Left lung (tissue), 10 donors: ENCODE results near the gene PRIMPOL. TPM values are rescaled to one million over a fixed set of nuclear protein-coding genes. Genes with fewer than 3 reads are reported as not detected.

Experiments
- ATAC-seq: fragments of 200-7000 bp; cut with Tn5 transposase; one replicate; pipeline ENCODE4 v1.9.1; 2020; ENCODE audit warnings: moderate library complexity
- DNase-seq, 4 donors: peaks; one replicate each; pipeline ENCODE4 v3.0.0-alpha.2; 2013 to 2020
- H3K27ac ChIP-seq, 2 donors: fragments of 200-600 bp; sonication (generic) in 1 of 2; one replicate each; pipeline versions ENCODE4 v1.5.0 to v1.8.0; 2020 to 2021
- H3K27me3 ChIP-seq, 2 donors: fragments of 200-600 bp; sonication (generic) in 1 of 2; one replicate each; pipeline versions ENCODE4 v1.5.0 to v1.8.0; 2020 to 2021
- H3K36me3 ChIP-seq, 2 donors: fragments of 200-600 bp; sonication (generic) in 1 of 2; one replicate each; pipeline versions ENCODE4 v1.5.0 to v1.8.0; 2020 to 2021
- H3K4me1 ChIP-seq, 2 donors: fragments of 200-600 bp; one replicate each; pipeline ENCODE4 v1.8.0; 2021
- H3K4me3 ChIP-seq, 2 donors: fragments of 200-600 bp; sonication (generic) in 1 of 2; one replicate each; pipeline versions ENCODE4 v1.5.0 to v1.8.0; 2020 to 2021; ENCODE audit warnings: mild to moderate bottlenecking in 1 of 2
- H3K9me3 ChIP-seq, 2 donors: fragments of 200-600 bp; sonication (generic) in 1 of 2; one replicate each; pipeline versions ENCODE4 v1.5.0 to v1.8.0; 2020 to 2021
- intact Hi-C, 2 donors: fragments of 100-400 bp; cut with DNase I; formaldehyde crosslinking; loops; one replicate each; pipeline versions ENCODE4 v1.11.2 to v1.14.2; 2022
- polyA plus RNA-seq, 6 donors: library from polyadenylated mRNA; unstranded; fragments of 120-200 nt; gene quantifications; one replicate each; pipeline ENCODE4 v1.2.1, GENCODE V29; 2013; ENCODE audit not compliant: insufficient read length in 6 of 6
- total RNA-seq, 2 donors: library from RNA; stranded (reverse); fragmentation: NEBNext Ultra II Directional; extraction: Animal tissue kit (Norgen Biotek cat#: 25700); gene quantifications; one replicate each; pipeline ENCODE4 v1.2.1, GENCODE V29; 2021
- TF ChIP-seq, protein P1 (sequence below), 2 donors: fragments of 200-600 bp; sonication (generic) in 1 of 2; IDR thresholded peaks; one replicate each; pipeline versions ENCODE4 v1.5.0 to v1.8.0; 2021; ENCODE audit warnings: antibody characterized with exemption in 2 of 2
- donor health status: DM: no; HTN: yes; CAD: no.
- donor health status: DM: no; HTN: no; CAD: no.

PRIMPOL gene
- total and polyA plus RNA-seq, 8 donors, result 11.8 to 49.1 (median 40.2) TPM

DNA sequence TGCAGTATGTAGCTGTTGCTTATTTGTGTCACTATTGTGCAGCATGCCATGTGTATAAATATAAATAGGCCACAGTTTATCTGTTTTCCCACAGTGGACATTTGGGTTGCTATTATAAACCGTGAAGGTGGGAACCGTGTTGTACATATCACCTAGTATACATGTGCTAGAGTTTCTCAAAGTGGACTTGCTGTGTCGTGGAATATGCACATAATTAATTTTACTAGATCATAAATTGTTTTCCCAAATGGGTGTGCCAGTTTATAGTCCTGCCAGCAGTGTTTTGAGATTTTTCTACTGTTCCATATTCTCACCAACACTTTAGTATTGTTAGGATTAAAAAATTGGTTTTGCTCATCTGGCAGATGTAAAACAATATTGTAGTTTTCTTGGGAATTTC lies 38.5 kb downstream of the PRIMPOL start:
- no peak for ATAC-seq
- no peak overlapping the region for H3K27ac ChIP-seq
- TF ChIP-seq, protein P1, sequence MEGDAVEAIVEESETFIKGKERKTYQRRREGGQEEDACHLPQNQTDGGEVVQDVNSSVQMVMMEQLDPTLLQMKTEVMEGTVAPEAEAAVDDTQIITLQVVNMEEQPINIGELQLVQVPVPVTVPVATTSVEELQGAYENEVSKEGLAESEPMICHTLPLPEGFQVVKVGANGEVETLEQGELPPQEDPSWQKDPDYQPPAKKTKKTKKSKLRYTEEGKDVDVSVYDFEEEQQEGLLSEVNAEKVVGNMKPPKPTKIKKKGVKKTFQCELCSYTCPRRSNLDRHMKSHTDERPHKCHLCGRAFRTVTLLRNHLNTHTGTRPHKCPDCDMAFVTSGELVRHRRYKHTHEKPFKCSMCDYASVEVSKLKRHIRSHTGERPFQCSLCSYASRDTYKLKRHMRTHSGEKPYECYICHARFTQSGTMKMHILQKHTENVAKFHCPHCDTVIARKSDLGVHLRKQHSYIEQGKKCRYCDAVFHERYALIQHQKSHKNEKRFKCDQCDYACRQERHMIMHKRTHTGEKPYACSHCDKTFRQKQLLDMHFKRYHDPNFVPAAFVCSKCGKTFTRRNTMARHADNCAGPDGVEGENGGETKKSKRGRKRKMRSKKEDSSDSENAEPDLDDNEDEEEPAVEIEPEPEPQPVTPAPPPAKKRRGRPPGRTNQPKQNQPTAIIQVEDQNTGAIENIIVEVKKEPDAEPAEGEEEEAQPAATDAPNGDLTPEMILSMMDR (IDR thresholded peaks at IDR 0.05), result no peak
- H3K36me3 ChIP-seq, result peaks cover 0 to 13% of the 10 kb centered on the region in 2 donors
- intact Hi-C loops, result no loop called here
- no peak overlapping the region for H3K4me3 ChIP-seq
- H3K4me1 ChIP-seq, result peaks cover 0 to 13% of the 10 kb centered on the region in 2 donors
- no peak for DNase-seq
- H3K9me3 ChIP-seq, result no peaks in the 10 kb centered on the region
- no peaks in the 10 kb centered on the region for H3K27me3 ChIP-seq

DNA sequence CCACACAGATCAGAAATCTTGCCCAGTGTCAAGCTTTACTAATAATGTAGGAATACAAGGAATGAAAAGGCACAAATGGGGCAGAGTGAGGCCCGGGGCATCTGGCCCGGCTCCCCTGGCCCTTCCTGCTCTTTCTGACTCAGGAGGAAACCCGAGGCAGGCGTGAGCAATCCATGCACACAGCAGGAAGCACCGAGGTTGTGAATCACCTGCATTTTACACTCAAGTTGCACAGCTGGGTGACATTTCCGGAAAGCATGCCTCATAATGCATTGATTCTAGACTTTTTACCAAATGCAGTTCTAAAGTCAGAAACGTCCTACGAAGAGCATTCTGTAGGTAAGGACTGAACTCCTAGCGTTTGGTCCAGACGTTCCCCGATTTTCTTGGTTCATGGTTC lies 38.9 kb downstream of the PRIMPOL start:
- intact Hi-C loops, result no loop called here
- TF ChIP-seq, protein P1 (IDR thresholded peaks at IDR 0.05), result no peak
- DNase-seq, result no peak
- Histone ChIP-seq H3K27ac (no peak overlapping the region), H3K36me3 (peaks cover 0 to 13% of the 10 kb centered on the region in 2 donors), H3K27me3 (no peaks in the 10 kb centered on the region), H3K4me3 (no peak overlapping the region), H3K9me3 (no peaks in the 10 kb centered on the region), H3K4me1 (peaks cover 0 to 13% of the 10 kb centered on the region in 2 donors)
- peak; percentile 47 for ATAC-seq

DNA sequence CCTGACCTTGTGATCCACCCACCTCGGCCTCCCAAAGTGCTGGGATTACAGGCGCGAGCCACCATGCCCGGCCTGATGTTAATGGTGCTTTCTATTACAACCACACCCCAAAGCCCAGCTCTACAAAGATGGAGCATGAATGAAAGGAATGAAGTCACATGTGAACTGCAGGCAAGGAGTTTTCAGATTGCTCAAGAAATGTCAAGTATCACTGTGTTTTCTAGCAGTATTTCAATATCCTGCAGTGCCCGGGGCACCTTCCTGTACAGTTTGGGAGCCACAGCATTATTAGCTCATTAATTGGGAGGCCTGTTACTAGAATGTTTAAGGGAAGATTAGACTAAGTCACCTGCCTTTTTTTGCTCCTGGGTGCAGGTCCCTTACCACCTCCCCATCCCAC lies 40.1 kb downstream of the PRIMPOL start:
- Histone ChIP-seq H3K9me3 (no peaks in the 10 kb centered on the region), H3K4me3 (no peak overlapping the region), H3K27me3 (no peaks in the 10 kb centered on the region), H3K4me1 (peaks cover 0 to 7% of the 10 kb centered on the region in 2 donors), H3K27ac (no peak overlapping the region), H3K36me3 (peaks cover 0 to 23% of the 10 kb centered on the region in 2 donors)
- intact Hi-C loops, result no loop called here
- ATAC-seq (no peak), DNase-seq (no peak)
- TF ChIP-seq, protein P1 (IDR thresholded peaks at IDR 0.05), result no peak

DNA sequence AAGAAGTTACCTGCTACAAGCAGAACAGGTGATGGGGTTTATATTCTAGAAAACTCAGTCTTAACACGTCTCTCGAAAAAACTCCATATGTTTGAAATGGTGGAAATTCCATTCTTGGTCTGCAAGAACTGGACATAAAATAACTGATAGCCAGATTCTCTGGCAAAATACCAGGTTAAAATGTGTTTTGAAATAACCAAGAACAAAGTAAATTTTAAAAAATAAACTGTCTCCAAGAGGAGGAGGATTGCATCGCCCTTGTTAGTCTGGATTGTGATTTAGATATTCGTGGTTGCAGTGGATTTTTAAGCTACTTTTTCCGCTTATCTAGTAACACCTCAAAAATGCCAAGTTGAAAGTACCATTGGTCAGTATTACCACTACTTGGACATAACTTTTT lies 43.5 kb downstream of the PRIMPOL start:
- ATAC-seq (no peak), DNase-seq (peak in 1 of 4 donors; percentile 2)
- Histone ChIP-seq H3K27ac (no peak overlapping the region), H3K36me3 (peaks cover 0 to 26% of the 10 kb centered on the region in 2 donors), H3K27me3 (no peaks in the 10 kb centered on the region), H3K4me3 (no peak overlapping the region), H3K9me3 (no peaks in the 10 kb centered on the region), H3K4me1 (no peaks in the 10 kb centered on the region)
- intact Hi-C loops, result no loop called here
- TF ChIP-seq, protein P1 (IDR thresholded peaks at IDR 0.05), result no peak

DNA sequence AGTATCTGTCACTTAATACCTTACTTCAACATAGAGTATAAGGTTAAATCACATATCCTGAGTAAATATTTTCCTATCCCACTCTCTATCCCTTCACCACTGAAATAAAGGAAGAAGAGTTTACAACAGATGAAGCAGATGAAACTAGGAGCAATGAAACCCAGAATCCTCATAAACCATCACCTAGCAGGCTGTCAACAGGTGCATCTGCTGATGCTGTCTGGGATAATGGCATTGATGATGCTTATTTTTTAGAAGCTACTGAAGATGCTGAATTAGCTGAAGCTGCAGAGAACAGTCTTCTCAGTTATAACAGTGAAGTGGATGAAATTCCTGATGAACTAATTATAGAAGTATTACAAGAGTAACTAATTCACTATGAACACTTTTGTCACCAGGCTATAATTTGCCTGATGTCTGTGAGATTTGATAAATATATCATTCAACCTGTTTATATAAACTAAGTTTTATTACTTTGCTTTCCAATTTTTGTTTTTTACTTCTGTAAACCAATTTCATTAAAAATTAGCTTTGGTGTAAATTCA lies 44.9 kb downstream of the PRIMPOL start:
- Histone ChIP-seq H3K4me3 (no peak overlapping the region), H3K27me3 (no peaks in the 10 kb centered on the region), H3K27ac (no peak overlapping the region), H3K36me3 (peaks cover 0 to 26% of the 10 kb centered on the region in 2 donors), H3K4me1 (no peaks in the 10 kb centered on the region), H3K9me3 (no peaks in the 10 kb centered on the region)
- ATAC-seq (no peak), DNase-seq (no peak)
- intact Hi-C loops, result no loop called here
- TF ChIP-seq, protein P1 (IDR thresholded peaks at IDR 0.05), result no peak
